22Rv1 (cell line): ENCODE measurements around the gene HS2ST1.

ENCODE experiments used
- CTCF ChIP-seq: fragments of 450-650 bp; IDR thresholded peaks from 2 replicates; pipeline ENCODE4 v1.5.1; 2017; ENCODE audit warnings: mild to moderate bottlenecking
- ZFX ChIP-seq: fragments of 450-650 bp; IDR thresholded peaks from 2 replicates; pipeline ENCODE4 v1.6.1; 2017; ENCODE audit warnings: antibody characterized with exemption, borderline replicate concordance

GRCh38 chr1:86875722-86876121 lies 38.7 kb upstream of the HS2ST1 start:
- TF ChIP-seq CTCF (no peak), ZFX (no peak)
